ENCODE measurements around the gene EBLN1. TPM values are rescaled to one million over a fixed set of nuclear protein-coding genes. Genes with fewer than 3 reads are reported as not detected.
A peak's percentile ranks its signal among the peaks of the same experiment; 100 is the strongest.
"Not testable (repeated sequence)": the region's sequence is repeated elsewhere in the genome, so short reads cannot be mapped to it uniquely, and the experiment has no call there.

Gene EBLN1
- total RNA-seq, 2 donors from 2014 or later: not detected

DNA sequence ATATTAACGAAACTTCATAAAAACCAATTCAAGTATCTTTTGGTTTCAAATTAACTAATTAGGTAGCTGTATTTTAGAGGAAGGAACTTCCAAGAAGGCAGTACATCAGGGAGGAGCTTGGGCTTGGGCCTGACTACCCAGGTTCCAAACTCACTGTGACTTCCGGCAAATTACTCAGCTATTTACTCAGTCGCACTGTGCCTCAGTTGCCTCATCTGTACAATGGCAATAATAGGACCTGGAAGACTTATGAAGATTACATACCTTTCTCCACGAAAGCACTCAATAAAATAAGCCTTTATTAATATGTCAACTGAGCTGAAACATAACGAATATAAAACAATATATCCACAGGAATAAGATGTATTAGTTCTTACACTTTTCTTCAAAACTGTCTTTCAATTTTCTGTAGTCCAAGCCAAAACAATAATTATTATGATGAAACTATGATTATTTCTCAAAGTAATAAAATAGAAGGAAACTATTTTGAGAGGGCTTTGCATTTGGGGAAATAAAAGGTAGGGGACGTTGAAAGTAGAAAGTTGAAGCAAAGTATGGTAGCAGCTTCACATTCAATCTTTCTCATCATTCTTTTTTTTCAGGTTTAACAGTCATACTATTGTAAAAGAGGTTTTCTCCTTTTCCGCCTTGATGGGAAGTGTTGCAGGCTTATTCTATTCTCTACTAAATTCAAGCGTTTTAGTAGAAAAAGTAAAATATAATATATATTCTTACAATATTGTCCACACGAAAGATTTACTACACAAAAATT lies 10.5 kb upstream of the EBLN1 start:
- H3K9me3 ChIP-seq: no peaks in the 10 kb centered on the region
- peaks cover 3 to 10% of the 10 kb centered on the region in 2 donors for H3K4me1 ChIP-seq (ENCODE audit: control insufficient read depth in 1 of 2, low read depth in 2 of 2)
- peak overlapping the region; percentile 96 for H3K4me3 ChIP-seq
- no peak for TF ChIP-seq CTCF (IDR thresholded peaks at IDR 0.05)
- no peaks in the 10 kb centered on the region for H3K27me3 ChIP-seq (replicated peaks; ENCODE audit: insufficient read depth)
- ATAC-seq (ENCODE audit: insufficient number of reproducible peaks, low FRiP score, low read depth) (no peak), DNase-seq (ENCODE audit: low spot score) (no peak)
- H3K27ac ChIP-seq: peak overlapping the region; percentile 78 to 89
- H3K36me3 ChIP-seq: no peaks in the 10 kb centered on the region

- H3K4me1 ChIP-seq (ENCODE audit: control insufficient read depth in 1 of 2, low read depth in 2 of 2): peaks cover 3 to 10% of the 10 kb centered on the region in 2 donors
- no peaks in the 10 kb centered on the region for H3K9me3 ChIP-seq
- no peaks in the 10 kb centered on the region for H3K36me3 ChIP-seq
- H3K27me3 ChIP-seq (replicated peaks; ENCODE audit: insufficient read depth): no peaks in the 10 kb centered on the region
- no peak for ATAC-seq (ENCODE audit: insufficient number of reproducible peaks, low FRiP score, low read depth)
- no peak for DNase-seq (ENCODE audit: low spot score)
- TF ChIP-seq CTCF (IDR thresholded peaks at IDR 0.05): no peak
- H3K4me3 ChIP-seq: no peak overlapping the region
- no peak overlapping the region for H3K27ac ChIP-seq
These were observed 8.8 kb upstream of the EBLN1 start for GRCh38 chr10:22226599-22226998.

- TF ChIP-seq CTCF (IDR thresholded peaks at IDR 0.05): no peak
- Histone ChIP-seq H3K27ac (no peak overlapping the region), H3K4me3 (no peak overlapping the region), H3K9me3 (no peaks in the 10 kb centered on the region), H3K27me3 (replicated peaks; ENCODE audit: insufficient read depth) (no peaks in the 10 kb centered on the region), H3K4me1 (ENCODE audit: control insufficient read depth in 1 of 2, low read depth in 2 of 2) (no peaks in the 10 kb centered on the region), H3K36me3 (no peaks in the 10 kb centered on the region)
- DNase-seq (ENCODE audit: low spot score): no peak
- no peak for ATAC-seq (ENCODE audit: insufficient number of reproducible peaks, low FRiP score, low read depth)
These were observed 4.7 kb upstream of the EBLN1 start for GRCh38 chr10:22222236-22223190.

DNA sequence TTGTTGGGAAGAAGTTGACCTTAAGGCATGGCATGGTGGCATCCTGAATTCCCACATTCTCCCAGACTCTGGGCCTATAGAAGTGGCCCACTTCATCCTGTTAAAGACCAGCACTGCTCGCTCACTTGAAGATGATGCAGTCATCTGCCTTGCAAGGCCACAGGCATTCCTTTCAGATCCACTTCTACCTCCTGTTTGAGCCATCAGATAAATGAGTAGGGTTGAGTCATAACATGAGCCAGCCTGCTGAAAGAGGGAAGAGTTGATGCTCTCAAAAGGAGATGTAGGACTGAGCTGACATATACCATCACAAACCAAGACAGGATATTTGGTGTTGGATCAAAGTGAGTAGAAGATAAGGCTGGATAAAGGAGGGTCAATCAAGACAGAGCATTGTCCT lies 1.5 kb upstream of the EBLN1 start:
- Histone ChIP-seq H3K4me3 (no peak overlapping the region), H3K4me1 (ENCODE audit: control insufficient read depth in 1 of 2, low read depth in 2 of 2) (no peaks in the 10 kb centered on the region), H3K27ac (no peak overlapping the region), H3K27me3 (replicated peaks; ENCODE audit: insufficient read depth) (no peaks in the 10 kb centered on the region), H3K36me3 (no peaks in the 10 kb centered on the region), H3K9me3 (no peaks in the 10 kb centered on the region)
- no peak for DNase-seq (ENCODE audit: low spot score)
- no peak for TF ChIP-seq CTCF (IDR thresholded peaks at IDR 0.05)
- no peak for ATAC-seq (ENCODE audit: insufficient number of reproducible peaks, low FRiP score, low read depth)

- H3K9me3 ChIP-seq: no peaks in the 10 kb centered on the region
- ATAC-seq (ENCODE audit: insufficient number of reproducible peaks, low FRiP score, low read depth): no peak
- no peak for DNase-seq (ENCODE audit: low spot score)
- no peak overlapping the region for H3K4me3 ChIP-seq
- no peak overlapping the region for H3K27ac ChIP-seq
- H3K4me1 ChIP-seq (ENCODE audit: control insufficient read depth in 1 of 2, low read depth in 2 of 2): no peaks in the 10 kb centered on the region
- no peak for TF ChIP-seq CTCF (IDR thresholded peaks at IDR 0.05)
- H3K36me3 ChIP-seq: no peaks in the 10 kb centered on the region
- H3K27me3 ChIP-seq (replicated peaks; ENCODE audit: insufficient read depth): no peaks in the 10 kb centered on the region
These were observed 633 bp upstream of the EBLN1 start for GRCh38 chr10:22218448-22218847.

- H3K4me1 ChIP-seq (ENCODE audit: control insufficient read depth in 1 of 2, low read depth in 2 of 2); H3K9me3 ChIP-seq; DNase-seq (ENCODE audit: low spot score); H3K27me3 ChIP-seq (replicated peaks; ENCODE audit: insufficient read depth); H3K4me3 ChIP-seq; H3K27ac ChIP-seq; H3K36me3 ChIP-seq; ATAC-seq (ENCODE audit: insufficient number of reproducible peaks, low FRiP score, low read depth): not testable (repeated sequence)
These were observed 731 bp downstream of the EBLN1 start for GRCh38 chr10:22217084-22217483.

All from thoracic aorta (tissue), 2 donors.